HUES48 (cell line): ENCODE results near the gene KIRREL1.
"Not testable (repeated sequence)": the region's sequence is repeated elsewhere in the genome, so short reads cannot be mapped to it uniquely, and the experiment has no call there.

ENCODE experiments used
- H3K27ac ChIP-seq: one replicate; pipeline ENCODE4 v1.7.0; 2013; ENCODE audit warnings: low read depth, low read length, inconsistent platforms
- H3K27me3 ChIP-seq: 2 replicates; pipeline ENCODE4 v1.6.1; 2013; ENCODE audit warnings: mild to moderate bottlenecking, low read length; ENCODE audit not compliant: control insufficient read depth, insufficient read depth
- H3K36me3 ChIP-seq: 2 replicates; pipeline ENCODE4 v1.6.1; 2013; ENCODE audit warnings: low read length; ENCODE audit not compliant: control insufficient read depth, insufficient read depth
- H3K4me1 ChIP-seq: 2 replicates; pipeline ENCODE4 v1.6.1; 2013; ENCODE audit warnings: mild to moderate bottlenecking, low read length; ENCODE audit not compliant: control insufficient read depth, insufficient read depth
- H3K4me3 ChIP-seq: 2 replicates; pipeline ENCODE4 v1.5.1; 2013; ENCODE audit warnings: mild to moderate bottlenecking, low read depth, low read length
- H3K9ac ChIP-seq: 2 replicates; pipeline ENCODE4 v1.6.1; 2013; ENCODE audit warnings: mild to moderate bottlenecking, low read depth, low read length, moderate library complexity
- H3K9me3 ChIP-seq: 2 replicates; pipeline ENCODE4 v1.6.1; 2013; ENCODE audit warnings: low read length; ENCODE audit not compliant: control insufficient read depth, insufficient read depth

The KIRREL1 gene

GRCh38 chr1:158121604-158122254 lies 128.3 kb downstream of the KIRREL1 start:
- Histone ChIP-seq H3K27ac (no peak overlapping the region), H3K9me3 (no peaks in the 10 kb centered on the region), H3K36me3 (no peaks in the 10 kb centered on the region), H3K9ac (no peak overlapping the region), H3K4me3 (no peak overlapping the region), H3K27me3 (no peaks in the 10 kb centered on the region), H3K4me1 (peaks cover 28% of the 10 kb centered on the region)

DNA sequence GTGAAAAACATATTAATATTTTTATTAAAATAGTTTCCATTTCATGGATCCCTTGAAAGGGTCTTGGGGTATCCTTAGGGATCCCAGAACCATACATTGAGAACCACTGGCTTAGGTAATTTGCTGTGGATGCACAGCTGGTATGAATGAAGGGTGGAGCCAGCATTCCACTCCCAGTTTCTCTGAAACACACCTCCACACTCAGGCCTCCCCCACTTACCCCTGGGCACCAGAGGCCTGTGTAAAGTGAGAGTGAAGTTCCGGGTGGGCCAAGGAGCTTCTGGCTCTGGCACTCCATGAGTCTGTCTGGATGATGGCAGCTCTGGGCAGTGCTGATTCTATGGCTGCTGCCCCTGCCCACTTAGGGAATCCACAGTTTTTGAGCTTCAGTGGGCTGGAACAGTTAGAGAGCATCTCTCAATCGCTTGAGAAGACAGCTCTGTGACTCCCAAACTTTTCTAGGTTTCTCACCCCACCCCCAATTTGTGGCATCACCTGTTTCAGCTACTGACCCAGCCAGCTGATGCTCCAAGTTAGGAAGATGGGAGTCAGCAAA lies 129.5 kb downstream of the KIRREL1 start:
- Histone ChIP-seq H3K4me1 (peaks cover 25% of the 10 kb centered on the region), H3K27me3 (no peaks in the 10 kb centered on the region), H3K4me3 (no peak overlapping the region), H3K9me3 (no peaks in the 10 kb centered on the region), H3K9ac (no peak overlapping the region), H3K27ac (no peak overlapping the region), H3K36me3 (no peaks in the 10 kb centered on the region)

DNA sequence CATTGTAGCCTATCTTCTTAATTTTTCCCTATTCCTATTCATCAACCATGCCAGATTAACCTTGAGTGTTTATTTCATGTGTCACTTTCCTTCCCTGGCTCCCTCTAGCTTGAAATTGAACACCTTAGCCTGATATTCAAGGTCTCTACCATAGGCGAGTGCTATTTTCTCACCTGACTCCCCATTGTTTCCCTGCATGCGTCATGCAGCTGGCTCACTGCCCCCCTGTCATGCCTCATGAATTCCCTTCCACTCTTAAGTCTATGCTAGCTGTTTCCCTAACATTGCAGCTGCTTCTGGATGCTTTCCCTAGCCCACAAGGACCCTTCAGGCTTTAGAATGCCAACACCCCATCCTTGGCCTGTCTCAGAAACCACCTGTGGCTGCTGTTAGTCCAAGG lies 130.6 kb downstream of the KIRREL1 start:
- Histone ChIP-seq H3K27me3 (no peaks in the 10 kb centered on the region), H3K9ac (no peak overlapping the region), H3K36me3 (no peaks in the 10 kb centered on the region), H3K27ac (no peak overlapping the region), H3K9me3 (no peaks in the 10 kb centered on the region), H3K4me3 (no peak overlapping the region), H3K4me1 (peaks cover 17% of the 10 kb centered on the region)

- H3K4me1 ChIP-seq: peaks cover 14% of the 10 kb centered on the region
- no peaks in the 10 kb centered on the region for H3K27me3 ChIP-seq
- no peak overlapping the region for H3K27ac ChIP-seq
- no peak overlapping the region for H3K4me3 ChIP-seq
- no peaks in the 10 kb centered on the region for H3K36me3 ChIP-seq
- H3K9ac ChIP-seq: no peak overlapping the region
- no peaks in the 10 kb centered on the region for H3K9me3 ChIP-seq
Observed at GRCh38 chr1:158124999-158125398, 131.6 kb downstream of the KIRREL1 start.

DNA sequence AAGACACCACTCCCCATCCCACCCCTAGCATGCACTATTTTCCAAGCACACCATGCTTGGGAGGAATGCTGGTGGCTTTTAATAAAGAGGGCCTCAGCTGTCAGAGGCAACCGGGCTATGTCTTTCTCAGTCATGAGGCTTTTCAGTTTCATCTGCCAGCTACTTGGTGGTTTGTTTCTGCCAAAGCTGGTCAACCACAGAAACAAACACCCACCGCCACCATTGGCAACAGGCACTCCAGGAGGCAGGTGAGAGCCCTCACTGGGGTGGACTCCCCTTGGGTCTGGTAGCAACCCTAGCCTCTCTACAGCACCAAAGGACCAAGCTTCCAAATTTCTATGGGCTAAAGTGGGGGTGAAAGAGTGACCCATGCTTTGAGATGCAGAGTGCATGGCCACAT lies 133.0 kb downstream of the KIRREL1 start:
- H3K4me3 ChIP-seq: no peak overlapping the region
- H3K9ac ChIP-seq: no peak overlapping the region
- no peak overlapping the region for H3K27ac ChIP-seq
- H3K27me3 ChIP-seq: no peaks in the 10 kb centered on the region
- H3K4me1 ChIP-seq: peaks cover 14% of the 10 kb centered on the region
- no peaks in the 10 kb centered on the region for H3K9me3 ChIP-seq
- no peaks in the 10 kb centered on the region for H3K36me3 ChIP-seq

DNA sequence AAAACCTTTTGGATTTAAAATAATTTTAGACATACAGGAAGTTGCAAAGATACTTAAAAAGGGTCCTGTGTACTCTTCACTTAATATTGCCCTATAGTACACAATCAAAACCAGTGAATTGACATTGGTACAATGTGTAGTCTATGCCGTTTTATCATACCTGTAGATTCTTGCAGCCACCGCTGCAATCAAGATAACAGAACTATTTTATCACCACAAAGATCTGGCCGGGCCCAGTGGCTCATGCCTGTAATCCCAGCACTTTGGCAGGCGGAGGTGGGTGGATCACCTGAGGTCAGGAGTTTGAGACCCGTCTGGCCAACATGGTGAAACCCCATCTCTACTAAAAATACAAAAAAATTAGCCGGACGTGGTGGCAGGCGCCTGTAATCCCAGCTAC lies 135.1 kb downstream of the KIRREL1 start:
- H3K27me3 ChIP-seq, H3K4me3 ChIP-seq, H3K9me3 ChIP-seq, H3K36me3 ChIP-seq, H3K27ac ChIP-seq, H3K9ac ChIP-seq: not testable (repeated sequence)
- peaks cover 14% of the 10 kb centered on the region for H3K4me1 ChIP-seq

- no peaks in the 10 kb centered on the region for H3K36me3 ChIP-seq
Observed at GRCh38 chr1:158131217-158131616, 137.8 kb downstream of the KIRREL1 start.

DNA sequence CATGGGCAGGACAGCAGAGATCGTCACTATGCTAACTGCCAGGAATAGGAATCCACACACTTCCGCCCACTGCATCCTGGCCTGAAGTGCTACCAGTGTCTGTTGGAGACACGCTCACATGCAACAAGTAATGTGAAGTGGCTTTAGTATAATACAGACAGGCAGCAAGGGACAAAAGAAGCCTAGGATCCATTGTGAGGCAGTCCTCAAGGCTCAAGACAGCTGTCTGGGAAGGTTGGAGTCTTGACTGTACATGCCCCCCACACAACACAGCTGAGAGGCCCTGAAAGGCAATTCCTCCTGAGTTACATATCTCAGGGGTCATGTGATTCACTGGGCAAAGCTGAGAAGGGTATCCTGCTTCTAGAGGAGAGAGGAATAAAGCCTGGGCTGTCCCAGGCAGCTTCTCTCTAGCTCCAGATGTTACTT lies 147.3 kb downstream of the KIRREL1 start:
- Histone ChIP-seq H3K9me3 (no peaks in the 10 kb centered on the region), H3K9ac (no peak overlapping the region)

More at GRCh38 chr1:158131217-158131616, 137.8 kb downstream of the KIRREL1 start:
- H3K4me1 ChIP-seq: no peaks in the 10 kb centered on the region
- H3K27me3 ChIP-seq: no peaks in the 10 kb centered on the region
- H3K27ac ChIP-seq: no peak overlapping the region
- no peak overlapping the region for H3K9ac ChIP-seq
- H3K9me3 ChIP-seq: no peaks in the 10 kb centered on the region
- H3K4me3 ChIP-seq: no peak overlapping the region

DNA sequence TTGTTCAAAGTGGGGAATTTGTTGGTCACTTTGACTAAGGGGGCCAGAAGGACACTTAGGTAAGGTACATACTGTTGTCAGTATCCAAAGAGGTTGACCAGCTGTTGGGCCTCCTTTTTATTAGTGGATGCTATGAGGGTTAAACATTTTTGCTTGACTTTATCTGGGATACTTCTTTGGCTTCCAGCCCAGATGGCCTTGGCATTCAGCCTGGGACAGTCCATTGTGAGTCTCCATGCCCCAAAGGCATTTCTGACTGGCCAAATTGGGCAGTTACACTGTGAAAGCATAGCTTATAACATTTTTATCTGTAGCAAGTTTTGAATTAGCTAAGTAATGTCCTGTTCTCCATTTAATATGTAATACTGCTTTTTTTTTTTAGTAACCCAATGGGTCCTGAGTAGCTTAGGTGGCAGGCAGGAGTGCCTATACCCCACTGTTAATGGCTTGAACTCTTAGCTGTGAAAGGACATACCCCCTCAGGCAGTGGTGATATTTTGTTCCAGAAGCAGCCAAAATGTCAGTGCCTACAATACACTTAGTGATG lies 151.8 kb downstream of the KIRREL1 start:
- H3K27me3 ChIP-seq: peaks cover 13% of the 10 kb centered on the region
- H3K9me3 ChIP-seq: no peaks in the 10 kb centered on the region
- 0 out of 2 replicates have a peak, but pooled peaks cover 2% of the 10 kb centered on the region for H3K4me1 ChIP-seq
- no peak overlapping the region for H3K27ac ChIP-seq
- no peak overlapping the region for H3K9ac ChIP-seq
- no peaks in the 10 kb centered on the region for H3K36me3 ChIP-seq
- H3K4me3 ChIP-seq: no peak overlapping the region

More for the DNA sequence above, 147.3 kb downstream of the KIRREL1 start:
- H3K36me3 ChIP-seq: no peaks in the 10 kb centered on the region
- no peak overlapping the region for H3K27ac ChIP-seq
- H3K4me3 ChIP-seq: no peak overlapping the region
- H3K4me1 ChIP-seq: no peaks in the 10 kb centered on the region
- no peaks in the 10 kb centered on the region for H3K27me3 ChIP-seq

DNA sequence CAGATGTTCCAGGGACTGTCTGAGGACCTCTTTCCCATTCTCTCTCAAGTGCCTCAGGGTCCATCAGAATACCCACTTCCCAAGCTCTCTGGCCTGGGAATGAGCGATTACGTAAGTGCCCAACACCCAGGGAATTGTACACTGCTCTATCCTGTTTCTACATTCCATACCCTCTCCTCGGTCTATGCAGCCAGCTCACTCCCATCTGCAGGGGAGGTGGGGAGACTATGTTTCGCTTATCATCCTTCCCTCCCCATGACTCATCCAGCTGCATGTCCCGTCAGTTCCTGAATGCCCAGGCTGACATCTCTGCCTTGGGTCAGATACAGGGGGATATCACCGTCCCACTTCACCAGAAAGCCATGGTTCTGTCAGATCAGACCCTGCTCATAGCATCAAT lies 152.7 kb downstream of the KIRREL1 start:
- Histone ChIP-seq H3K4me3 (no peak overlapping the region), H3K27me3 (peaks cover 19% of the 10 kb centered on the region), H3K36me3 (no peaks in the 10 kb centered on the region), H3K27ac (no peak overlapping the region), H3K4me1 (0 out of 2 replicates have a peak, but pooled peaks cover 2% of the 10 kb centered on the region), H3K9ac (no peak overlapping the region), H3K9me3 (no peaks in the 10 kb centered on the region)

GRCh38 chr1:158146739-158147138 lies 153.3 kb downstream of the KIRREL1 start:
- H3K27me3 ChIP-seq: peaks cover 19% of the 10 kb centered on the region

More at GRCh38 chr1:158146739-158147138, 153.3 kb downstream of the KIRREL1 start:
- Histone ChIP-seq H3K9me3 (no peaks in the 10 kb centered on the region), H3K4me3 (no peak overlapping the region), H3K36me3 (no peaks in the 10 kb centered on the region), H3K9ac (no peak overlapping the region), H3K27ac (no peak overlapping the region), H3K4me1 (0 out of 2 replicates have a peak, but pooled peaks cover 2% of the 10 kb centered on the region)
